Endothelial cell of umbilical vein (primary cell): ENCODE measurements around the gene PXMP4. TPM values are rescaled to one million over a fixed set of nuclear protein-coding genes. Genes with fewer than 3 reads are reported as not detected.

Experiments
- BruUV-seq: library from RNA; stranded (reverse); fragments of 400-500 nt; replicated peaks from 2 replicates; lab custom pipeline; 2021; lab: Mats Ljungman, UMichigan
- CTCF ChIA-PET: fragments of 300-600, 350-600 bp; sonication (Branson Sonifier 250); formaldehyde crosslinking; loops from one replicate; lab custom pipeline; 2021; ENCODE audit warnings: antibody characterized with exemption, inconsistent platforms; lab: Charles Lee
- POLR2A ChIA-PET: fragments of 300-600, 350-600 bp; sonication (Branson Sonifier 250); formaldehyde crosslinking; loops from one replicate; lab custom pipeline; 2021; ENCODE audit warnings: antibody characterized with exemption, inconsistent platforms; lab: Charles Lee
- DNase-seq: peaks from one replicate; pipeline ENCODE4 v3.0.0-alpha.2; 2011; ENCODE audit warnings: low read depth, low spot score
- FAIRE-seq: peaks from 2 replicates; lab custom pipeline; 2011; peaks lifted over from hg19 to GRCh38; lab: Jason Lieb, UNC
- H2AFZ ChIP-seq: 2 replicates; pipeline ENCODE4 v1.6.0; 2012; ENCODE audit warnings: low read depth, low read length, control low read depth, inconsistent platforms
- H3K27ac ChIP-seq: 2 replicates; pipeline ENCODE4 v1.5.1; 2011; ENCODE audit warnings: low read depth, mild to moderate bottlenecking, control low read depth, low read length, moderate library complexity; ENCODE audit not compliant: insufficient read depth
- H3K27me3 ChIP-seq, 2 experiments: 2 replicates each; pipeline versions ENCODE4 v1.6.0 to v1.6.1; 2011; ENCODE audit warnings: low read length in 2 of 2, mixed read lengths in 1 of 2; ENCODE audit not compliant: control insufficient read depth in 2 of 2, insufficient read depth in 2 of 2
- H3K36me3 ChIP-seq, 2 experiments: 2 replicates in 1 of 2; 3 replicates in 1 of 2; pipeline ENCODE4 v1.5.1; 2011; ENCODE audit warnings: low read length in 2 of 2, mild to moderate bottlenecking in 1 of 2, moderate library complexity in 1 of 2; ENCODE audit not compliant: control insufficient read depth in 2 of 2, insufficient read depth in 2 of 2; ENCODE audit errors: extremely low read depth in 1 of 2
- H3K4me1 ChIP-seq: 3 replicates; pipeline ENCODE4 v1.5.1; 2011; ENCODE audit warnings: mild to moderate bottlenecking, low read length; ENCODE audit not compliant: control insufficient read depth, insufficient read depth; ENCODE audit errors: extremely low read depth
- H3K4me2 ChIP-seq: 2 replicates; pipeline ENCODE4 v1.6.1; 2011; ENCODE audit warnings: low read length, control low read depth, mixed read lengths; ENCODE audit not compliant: insufficient read depth
- H3K4me3 ChIP-seq, 3 experiments: fragments of 200-600 bp in 1 of 3; sonication (generic), shearing (Covaris generic) in 1 of 3; replicated peaks in 1 of 3; 2 replicates each; pipeline ENCODE4 v1.5.1; 2011 to 2016; ENCODE audit warnings: control low read depth in 3 of 3, low read length in 3 of 3, mild to moderate bottlenecking in 2 of 3, inconsistent platforms in 1 of 3, low read depth in 1 of 3, moderate library complexity in 1 of 3; ENCODE audit not compliant: insufficient read depth in 1 of 3
- H3K79me2 ChIP-seq: 2 replicates; pipeline ENCODE4 v1.6.0; 2012; ENCODE audit warnings: low read length, inconsistent platforms; ENCODE audit not compliant: control insufficient read depth, insufficient read depth
- H3K9ac ChIP-seq: replicated peaks from 2 replicates; pipeline ENCODE3; 2011; ENCODE audit warnings: low read length, control low read depth; ENCODE audit not compliant: insufficient read depth; ENCODE audit errors: extremely low read depth
- H3K9me1 ChIP-seq: replicated peaks from 3 replicates; pipeline ENCODE4 v1.6.0; 2011; ENCODE audit warnings: mild to moderate bottlenecking, low read length; ENCODE audit not compliant: control insufficient read depth, insufficient read depth; ENCODE audit errors: extremely low read depth
- H3K9me3 ChIP-seq: replicated peaks from 2 replicates; pipeline ENCODE4 v1.5.1; 2012; ENCODE audit warnings: low read length, inconsistent platforms; ENCODE audit not compliant: control insufficient read depth, insufficient read depth
- H4K20me1 ChIP-seq: replicated peaks from 2 replicates; pipeline ENCODE3; 2011; ENCODE audit warnings: mild to moderate bottlenecking, low read length; ENCODE audit not compliant: control insufficient read depth, insufficient read depth; ENCODE audit errors: extremely low read depth
- CTCF ChIP-seq, 2 donors: IDR thresholded peaks; 1 replicate in 1 of 2; 2 replicates in 1 of 2; pipeline ENCODE4 v1.5.1; 2011; ENCODE audit warnings: low read length in 2 of 2, mild to moderate bottlenecking in 2 of 2, moderate library complexity in 2 of 2, control low read depth in 1 of 2, inconsistent platforms in 1 of 2, low read depth in 1 of 2; ENCODE audit not compliant: insufficient read depth in 1 of 2; ENCODE audit errors: extremely low read depth in 1 of 2
- EZH2 ChIP-seq: IDR thresholded peaks from 2 replicates; pipeline ENCODE4 v1.6.1; 2012; ENCODE audit warnings: borderline replicate concordance, low read depth, mild to moderate bottlenecking, moderate library complexity, low read length, inconsistent platforms; ENCODE audit not compliant: severe bottlenecking
- FOS ChIP-seq: IDR thresholded peaks from 2 replicates; pipeline ENCODE4 v1.6.1; 2011; ENCODE audit warnings: mild to moderate bottlenecking, low read length, moderate library complexity, borderline replicate concordance; ENCODE audit not compliant: insufficient read depth
- GATA2 ChIP-seq: IDR thresholded peaks from 2 replicates; pipeline ENCODE4 v1.7.0; 2011; ENCODE audit warnings: low read depth, mild to moderate bottlenecking, moderate library complexity, mixed read lengths, low read length; ENCODE audit not compliant: insufficient read length, insufficient read depth
- JUN ChIP-seq: IDR thresholded peaks from 2 replicates; pipeline ENCODE4 v1.6.1; 2011; ENCODE audit warnings: borderline replicate concordance, low read depth; ENCODE audit not compliant: insufficient read length, insufficient read depth
- MAX ChIP-seq: IDR thresholded peaks from 2 replicates; pipeline ENCODE4 v1.6.1; 2011; ENCODE audit not compliant: insufficient read depth, insufficient read length
- MYC ChIP-seq: IDR thresholded peaks from one replicate; pipeline ENCODE4 v1.6.1; 2011; ENCODE audit warnings: mild to moderate bottlenecking, low read depth, low read length
- POLR2A ChIP-seq: IDR thresholded peaks from 2 replicates; pipeline ENCODE4 v1.6.1; 2012; ENCODE audit warnings: low read depth, mild to moderate bottlenecking, control low read depth, low read length
- POLR2AphosphoS5 ChIP-seq: IDR thresholded peaks from 2 replicates; pipeline ENCODE4 v1.6.1; 2012; ENCODE audit warnings: low read depth, mild to moderate bottlenecking, control low read depth, low read length, moderate library complexity; ENCODE audit not compliant: insufficient read depth
- dilution Hi-C: fragments of 300-500 bp; cut with MboI; formaldehyde crosslinking; loops from one replicate; pipeline ENCODE4 v1.15.0; 2019; ENCODE audit warnings: low sequenced_read_pairs; ENCODE audit not compliant: extremely low pct_ligation_motif_present
- intact Hi-C: fragments of 100-400 bp; cut with micrococcal nuclease; formaldehyde crosslinking; loops from one replicate; pipeline ENCODE4 v1.10.0; 2022
- polyA plus RNA-seq, 4 experiments: library from polyadenylated mRNA; depleted of rRNA in 3 of 4; stranded (reverse) in 3 of 4; unstranded in 1 of 4; fragments of >200 nt; gene quantifications; 2 replicates each; pipeline versions ENCODE4 v1.2.1 to v1.2.3, GENCODE V29; 2011 to 2012; ENCODE audit warnings: missing spikeins in 1 of 4
- total RNA-seq: library from RNA; stranded (reverse); gene quantifications from 2 replicates; pipeline ENCODE4 v1.2.3, GENCODE V29; 2021

PXMP4 gene
- total and polyA plus RNA-seq, 2 donors (not counting 3 experiments of a cell fraction or from before 2014, with no cell fraction given) = 6.9 to 8.5 TPM

GRCh38 chr20:33660035-33660684 lies 60.0 kb downstream of the PXMP4 start:
- Histone ChIP-seq H3K9ac (no peak overlapping the region), H4K20me1 (no peaks in the 10 kb centered on the region), H3K4me3 (no peak overlapping the region), H3K4me1 (peaks cover 11% of the 10 kb centered on the region), H3K27ac (no peak overlapping the region), H3K9me1 (no peaks in the 10 kb centered on the region), H3K27me3 (no peaks in the 10 kb centered on the region), H3K4me2 (no peak overlapping the region), H2AFZ (no peak overlapping the region), H3K9me3 (no peaks in the 10 kb centered on the region), H3K36me3 (no peaks in the 10 kb centered on the region), H3K79me2 (no peaks in the 10 kb centered on the region)
- dilution Hi-C loops (no loop called here), intact Hi-C loops (loop anchor here (10.0 kb wide), 1 partner anchor 335 kb away; the partner anchor contains the start of gene RALY)
- DNase-seq = no peak
- FAIRE-seq = no peak
- TF ChIP-seq CTCF (IDR thresholded peaks at IDR 0.05; ENCODE audit: extremely low read depth in 1 of 2, insufficient read depth in 1 of 2, low read depth in 1 of 2, low read length in 2 of 2) (no peak), MYC (no peak), GATA2 (no peak), EZH2 (no peak), JUN (no peak), MAX (no peak), POLR2A (no peak), FOS (no peak), POLR2AphosphoS5 (no peak)
- BruUV-seq = no TSS peak
- POLR2A ChIA-PET = no interaction called here
- CTCF ChIA-PET = interaction anchor here (1.1 kb wide), 1 partner anchor 16 kb away, joined by 3 read pairs; no protein-coding TSS in a partner anchor
